Endometrial microvascular endothelial cells (primary cell): ENCODE data around the gene NFATC2. TPM values are rescaled to one million over a fixed set of nuclear protein-coding genes. Genes with fewer than 3 reads are reported as not detected.

Experiments
- in situ Hi-C: cut with HindIII; loops from 2 replicates; pipeline ENCODE4 v1.10.0; 2017; ENCODE audit warnings: low sequenced_read_pairs, low pct_unique_long_range_greater_than_20kb; ENCODE audit errors: inconsistent ontology term
- total RNA-seq: library from RNA; depleted of rRNA; stranded (reverse); fragments of >200 nt; gene quantifications from one replicate; pipeline ENCODE4 v1.2.3, GENCODE V29; 2015; ENCODE audit errors: inconsistent ontology term

NFATC2 gene
- total RNA-seq, 1 donor from 2014 or later, result 2.5 TPM

DNA sequence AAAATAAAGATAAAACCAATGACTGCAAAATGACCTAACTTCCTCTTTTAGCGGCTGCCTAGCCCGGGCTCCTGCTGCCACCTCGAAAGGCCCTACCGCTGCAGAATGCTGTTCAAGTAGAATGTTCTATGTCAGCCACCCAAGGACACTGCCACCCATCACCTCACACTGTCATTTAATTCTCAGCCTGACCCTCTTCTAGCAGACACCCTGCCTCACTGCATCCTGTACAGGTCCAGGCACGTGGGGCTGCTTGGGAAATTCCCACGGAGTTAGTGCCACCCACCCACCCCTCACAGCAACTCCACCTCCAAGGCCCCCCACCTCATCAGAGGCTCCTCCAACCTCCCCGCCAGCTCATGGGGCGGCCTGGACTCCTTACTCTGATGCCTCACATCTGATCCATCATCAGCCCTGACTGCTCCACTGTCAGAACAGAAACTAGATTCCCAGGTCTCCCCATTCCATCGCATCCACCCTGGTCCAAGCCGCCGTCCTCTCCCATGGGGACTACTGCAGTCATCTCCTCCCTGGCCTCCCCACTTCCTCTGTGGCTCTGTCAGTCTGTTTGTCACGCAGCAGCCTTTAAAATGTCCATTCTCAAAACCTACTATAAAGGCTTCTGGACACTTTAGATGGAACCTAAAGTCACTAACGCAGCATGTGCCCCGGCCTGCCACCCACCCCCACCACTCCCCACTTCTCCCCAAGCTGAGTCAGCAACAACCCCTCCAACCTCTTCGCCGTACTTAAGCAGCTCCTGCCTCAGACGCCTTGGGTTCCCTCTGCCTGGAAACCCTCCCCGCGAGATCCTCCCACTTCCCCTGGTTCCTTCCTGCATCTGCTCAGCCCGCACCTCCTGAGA is 17.0 kb downstream of the NFATC2 start:
- in situ Hi-C loops, result no loop called here

GRCh38 chr20:51523276-51524013 is 19.1 kb downstream of the NFATC2 start:
- in situ Hi-C loops, result no loop called here

DNA sequence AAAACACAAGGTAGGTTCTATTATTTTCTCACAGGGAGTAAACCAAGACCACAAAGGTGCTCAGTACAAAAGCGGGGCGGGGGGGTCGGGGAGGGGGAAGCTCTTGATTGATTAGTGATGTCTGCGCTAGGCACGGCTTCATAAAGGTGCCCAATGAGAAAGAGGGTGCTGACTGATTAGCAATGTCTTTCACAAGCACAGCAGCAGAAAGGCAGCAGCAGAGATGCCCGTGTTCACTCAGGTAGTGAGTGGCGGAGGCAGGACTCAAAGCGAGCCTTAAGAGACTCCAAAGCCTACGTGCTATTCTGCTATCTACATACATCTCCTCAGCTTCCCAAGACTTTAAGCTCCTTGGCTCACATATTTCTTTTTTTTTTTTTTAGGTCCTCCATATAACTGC is 20.3 kb downstream of the NFATC2 start:
- in situ Hi-C loops, result no loop called here

- in situ Hi-C loops, result no loop called here
Observed at GRCh38 chr20:51517839-51518238, 24.7 kb downstream of the NFATC2 start.

- in situ Hi-C loops, result no loop called here
Observed at GRCh38 chr20:51516855-51517254, 25.7 kb downstream of the NFATC2 start.

- in situ Hi-C loops, result no loop called here
Observed at GRCh38 chr20:51514836-51515235, 27.7 kb downstream of the NFATC2 start.

DNA sequence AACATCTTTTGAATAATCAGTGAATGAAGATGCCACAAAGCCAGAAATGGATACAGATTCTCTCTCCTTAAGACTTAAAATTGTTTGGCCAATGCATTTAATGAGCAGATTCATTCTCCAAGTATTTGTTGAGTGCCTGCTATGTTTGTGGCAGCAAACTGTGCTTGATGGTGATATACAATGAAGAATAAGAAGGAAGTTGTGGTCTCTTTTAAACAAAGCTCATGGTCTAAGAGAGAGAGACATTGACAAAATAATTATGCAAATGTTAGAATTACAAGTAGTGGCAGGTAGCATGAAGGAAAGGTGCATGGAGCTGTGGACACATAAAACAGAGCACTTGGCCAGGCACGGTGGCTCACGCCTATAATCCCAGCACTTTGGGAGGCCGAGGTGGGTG is 28.3 kb downstream of the NFATC2 start:
- in situ Hi-C loops, result no loop called here

DNA sequence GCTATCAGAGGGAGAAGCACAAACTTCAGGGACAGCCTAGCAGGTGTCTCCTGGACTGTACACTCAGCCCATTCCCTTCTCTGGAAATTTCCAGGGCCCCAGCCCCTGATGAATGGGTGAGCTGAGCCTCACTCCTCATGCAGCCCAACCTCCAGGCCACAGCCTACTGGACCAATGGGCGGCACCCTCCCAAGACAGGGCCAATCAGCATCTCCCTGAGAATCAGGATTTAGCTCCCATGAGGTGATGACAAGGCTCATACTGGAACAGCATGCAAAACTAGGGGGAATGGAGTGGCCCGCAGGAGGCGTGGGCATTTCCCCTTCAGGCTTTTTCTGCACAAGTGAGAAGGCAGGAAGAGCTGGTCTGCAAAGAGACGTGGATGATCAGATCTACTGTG is 29.0 kb downstream of the NFATC2 start:
- in situ Hi-C loops, result no loop called here

DNA sequence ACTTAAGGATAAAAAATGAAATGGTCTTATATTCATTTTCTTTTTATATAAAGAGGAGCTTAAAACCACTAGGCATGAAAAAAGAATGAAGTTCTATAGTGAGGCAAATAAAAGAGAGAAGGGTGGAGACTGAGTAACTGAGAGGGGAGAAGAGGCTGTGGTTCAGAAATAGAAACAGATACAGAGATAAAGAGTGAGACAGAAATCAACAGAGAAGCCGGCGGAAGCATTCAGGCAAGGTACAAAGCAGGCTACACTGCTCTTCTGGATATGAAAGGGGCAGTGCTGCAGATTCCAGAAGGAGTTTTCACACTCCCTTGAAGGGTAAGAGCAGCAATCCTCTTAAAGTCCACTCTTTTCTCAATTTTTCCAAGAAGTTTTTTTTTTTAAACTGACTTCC is 29.9 kb downstream of the NFATC2 start:
- in situ Hi-C loops, result no loop called here

DNA sequence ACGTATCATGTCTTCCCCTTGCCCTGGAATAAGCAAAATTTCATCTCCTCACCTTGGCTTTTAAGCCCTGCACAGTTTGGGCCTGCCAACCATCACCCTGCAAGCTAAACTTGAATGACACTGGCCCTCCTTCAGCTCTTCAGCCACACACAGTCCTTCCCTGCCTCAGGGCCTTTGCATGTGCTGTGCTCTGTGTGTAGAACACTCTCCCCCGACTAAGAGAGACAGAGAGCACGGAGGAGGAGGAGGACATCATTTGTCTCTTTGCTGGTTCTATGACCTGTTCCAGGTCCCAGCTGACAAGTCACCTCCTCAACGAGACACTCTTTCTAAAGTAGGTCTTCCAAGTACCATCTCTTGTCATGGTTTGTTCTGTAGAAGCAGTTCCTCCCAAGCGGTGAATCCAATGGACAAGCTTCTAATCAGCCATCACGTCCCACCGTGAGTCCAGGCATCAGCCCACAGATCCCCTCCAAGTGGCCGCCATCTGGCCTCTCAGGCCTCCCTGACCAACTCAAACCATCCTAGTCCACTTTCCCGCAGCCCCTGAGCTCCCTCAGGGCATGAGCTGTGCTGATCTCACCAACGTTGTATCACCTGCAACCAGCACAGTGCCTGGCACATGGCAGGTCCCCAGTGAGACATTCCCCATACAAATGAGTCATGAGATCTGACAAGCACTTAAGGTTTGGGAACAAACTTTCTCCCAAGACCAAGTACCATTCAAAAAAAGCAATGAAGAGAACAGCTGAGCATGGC is 30.5 kb downstream of the NFATC2 start:
- in situ Hi-C loops, result no loop called here

DNA sequence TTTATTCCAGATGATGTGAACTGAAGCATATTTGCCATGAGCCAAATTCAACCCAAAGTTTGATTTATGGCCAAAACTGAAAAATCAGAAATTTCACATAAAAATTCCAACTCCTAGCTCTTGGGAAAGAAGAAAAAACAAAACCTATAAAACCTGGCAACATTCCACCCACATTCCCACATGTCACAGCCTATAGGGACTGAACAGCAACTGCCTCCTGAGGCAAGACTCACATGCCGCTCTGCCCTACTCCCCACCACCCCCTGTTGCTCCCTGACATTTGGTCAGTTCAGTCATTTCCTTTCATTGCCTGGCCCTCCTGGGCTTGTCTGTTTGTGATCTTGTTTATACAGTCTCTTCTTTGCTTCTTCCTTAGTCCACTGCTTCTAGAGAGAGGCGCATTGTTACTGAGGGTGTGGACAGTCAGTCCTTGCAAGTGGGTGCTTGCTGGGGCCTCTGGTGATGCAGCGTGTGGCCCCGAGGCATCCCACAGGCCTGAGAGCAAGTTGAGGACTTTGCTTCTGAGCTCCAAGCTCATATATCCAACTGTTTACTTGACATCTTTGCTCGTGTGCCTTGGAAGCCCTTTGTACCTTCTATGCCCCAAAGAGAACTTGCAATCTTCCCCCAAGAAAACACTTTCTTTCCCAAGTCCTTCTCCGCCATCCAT is 31.4 kb downstream of the NFATC2 start:
- in situ Hi-C loops, result no loop called here

GRCh38 chr20:51510169-51510568 is 32.4 kb downstream of the NFATC2 start:
- in situ Hi-C loops, result no loop called here

GRCh38 chr20:51509208-51509607 is 33.3 kb downstream of the NFATC2 start:
- in situ Hi-C loops, result no loop called here

DNA sequence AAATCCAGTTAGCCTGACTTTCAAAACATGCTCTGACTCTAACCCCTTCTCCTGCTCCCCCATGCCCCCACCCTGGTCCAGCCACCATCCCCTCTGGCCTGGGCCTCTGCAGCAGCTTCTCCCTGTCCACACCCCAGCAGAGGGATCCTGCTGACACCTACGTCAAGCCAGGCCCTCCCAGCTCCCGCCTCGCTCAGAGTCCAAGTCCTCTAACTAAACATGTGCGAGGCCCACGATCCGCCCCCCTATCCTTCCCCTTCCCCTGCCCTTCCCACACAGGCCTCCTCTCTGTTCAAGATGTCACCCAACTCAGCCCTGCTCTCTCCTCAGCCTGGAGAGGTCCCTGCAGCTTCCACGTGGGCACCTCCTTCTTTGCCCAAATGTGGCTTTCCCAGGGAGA is 33.7 kb downstream of the NFATC2 start:
- in situ Hi-C loops, result no loop called here

DNA sequence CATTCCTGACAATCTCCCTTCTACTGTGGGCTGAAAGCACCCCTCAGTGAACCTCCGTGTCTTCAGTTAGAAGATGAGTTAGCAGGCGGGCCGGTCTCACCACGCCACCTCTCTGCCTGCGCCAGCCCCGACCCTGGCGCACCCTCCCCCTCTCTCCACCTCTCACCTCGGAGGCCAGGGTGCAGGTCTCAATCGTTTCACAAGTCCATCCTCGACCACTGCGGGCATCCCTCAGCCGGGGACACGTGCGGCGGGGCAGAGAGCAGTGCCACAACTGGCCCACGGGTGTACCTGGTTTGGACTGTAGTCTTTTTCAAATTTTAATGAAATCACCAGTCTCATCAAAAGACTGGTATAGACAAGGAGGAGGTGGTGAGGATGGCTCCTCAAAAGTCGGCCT is 34.4 kb downstream of the NFATC2 start:
- in situ Hi-C loops, result no loop called here

GRCh38 chr20:51507216-51508036 is 35.1 kb downstream of the NFATC2 start:
- in situ Hi-C loops, result no loop called here

- in situ Hi-C loops, result no loop called here
Observed at GRCh38 chr20:51506527-51507215, 35.8 kb downstream of the NFATC2 start.

DNA sequence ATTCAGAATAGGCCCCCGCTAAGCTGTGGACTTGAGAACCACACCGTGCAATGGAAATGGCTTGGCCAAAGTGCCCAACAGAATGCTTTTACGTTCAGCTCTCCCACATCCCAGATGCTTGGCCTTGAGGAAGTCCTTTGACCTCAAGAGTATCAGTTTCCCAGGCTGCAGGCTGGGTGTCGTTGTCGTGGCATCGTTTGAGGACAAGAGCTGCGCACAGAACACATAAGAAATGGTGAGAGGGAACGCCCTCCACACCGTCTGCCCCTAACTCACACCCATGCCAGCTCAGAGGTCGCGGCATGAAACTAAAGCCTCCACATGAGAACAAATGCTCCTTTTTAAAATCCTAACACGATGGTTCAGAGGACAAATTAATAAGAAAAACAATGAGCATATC is 37.0 kb downstream of the NFATC2 start:
- in situ Hi-C loops, result no loop called here
